Measurements from ENCODE around the gene DPP10.

DNA sequence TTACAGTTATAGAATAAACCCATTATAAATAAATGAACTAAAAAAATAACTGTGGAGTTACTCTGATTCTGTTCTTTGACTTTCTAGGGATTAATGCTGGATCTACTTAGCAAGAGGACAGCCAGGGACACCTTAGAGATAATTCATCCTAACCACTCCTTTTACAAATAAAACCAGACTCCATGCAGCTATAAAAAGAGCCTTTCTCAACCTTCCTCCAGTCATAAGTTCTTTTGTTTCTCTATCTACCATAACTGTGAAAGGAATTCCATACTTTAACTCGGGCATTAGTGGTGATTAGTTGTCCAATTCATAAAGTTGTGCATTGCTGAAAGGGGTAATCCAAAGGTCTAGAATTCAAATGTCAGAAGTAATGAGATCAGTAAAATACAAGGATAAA, 682.4 kb downstream of the DPP10 start:
- TF ChIP-seq, protein P1, sequence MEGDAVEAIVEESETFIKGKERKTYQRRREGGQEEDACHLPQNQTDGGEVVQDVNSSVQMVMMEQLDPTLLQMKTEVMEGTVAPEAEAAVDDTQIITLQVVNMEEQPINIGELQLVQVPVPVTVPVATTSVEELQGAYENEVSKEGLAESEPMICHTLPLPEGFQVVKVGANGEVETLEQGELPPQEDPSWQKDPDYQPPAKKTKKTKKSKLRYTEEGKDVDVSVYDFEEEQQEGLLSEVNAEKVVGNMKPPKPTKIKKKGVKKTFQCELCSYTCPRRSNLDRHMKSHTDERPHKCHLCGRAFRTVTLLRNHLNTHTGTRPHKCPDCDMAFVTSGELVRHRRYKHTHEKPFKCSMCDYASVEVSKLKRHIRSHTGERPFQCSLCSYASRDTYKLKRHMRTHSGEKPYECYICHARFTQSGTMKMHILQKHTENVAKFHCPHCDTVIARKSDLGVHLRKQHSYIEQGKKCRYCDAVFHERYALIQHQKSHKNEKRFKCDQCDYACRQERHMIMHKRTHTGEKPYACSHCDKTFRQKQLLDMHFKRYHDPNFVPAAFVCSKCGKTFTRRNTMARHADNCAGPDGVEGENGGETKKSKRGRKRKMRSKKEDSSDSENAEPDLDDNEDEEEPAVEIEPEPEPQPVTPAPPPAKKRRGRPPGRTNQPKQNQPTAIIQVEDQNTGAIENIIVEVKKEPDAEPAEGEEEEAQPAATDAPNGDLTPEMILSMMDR (IDR thresholded peaks at IDR 0.05): no peak
- TF ChIP-seq EZH2 (IDR thresholded peaks at IDR 0.05): no peak
- TF ChIP-seq EZH2phosphoT487 (IDR thresholded peaks at IDR 0.05): no peak

Measured in neural progenitor cell (in vitro differentiated cells).